ENCODE results near the gene CLSTN1. TPM values are rescaled to one million over a fixed set of nuclear protein-coding genes. Genes with fewer than 3 reads are reported as not detected.

Gene CLSTN1
- total and polyA plus RNA-seq, 2 of the 8 experiments (the other 6 are each of a cell fraction or from before 2014, with no cell fraction given) = 34.2 to 97.4 TPM

- Histone ChIP-seq H3K14ac (ENCODE audit: insufficient read length) (no peak overlapping the region), H2BK12ac (ENCODE audit: low read depth, low read length) (no peak overlapping the region), H3K79me2 (ENCODE audit: control insufficient read depth in 1 of 2, insufficient read depth in 2 of 2, low read length in 2 of 2) (peaks cover 3 to 50% of the 10 kb centered on the region in 2 experiments; a peak in 2 of 4 replicates), H3K79me1 (ENCODE audit: low read depth, low read length) (peaks cover 5% of the 10 kb centered on the region), H3K9me3 (ENCODE audit: insufficient read depth in 2 of 2, low read depth in 1 of 2, low read length in 1 of 2) (no peaks in the 10 kb centered on the region), H2BK15ac (ENCODE audit: low read length) (no peak overlapping the region), H3K23ac (ENCODE audit: insufficient read length) (no peak overlapping the region), H3K4ac (replicated peaks; ENCODE audit: insufficient read length, low read depth, low read length) (no peak overlapping the region), H3K18ac (ENCODE audit: extremely low read depth, low read length) (no peak overlapping the region), H4K20me1 (replicated peaks in 1 of 2; ENCODE audit: control insufficient read depth in 1 of 2, insufficient read depth in 2 of 2, low read length in 2 of 2) (peaks cover 0 to 10% of the 10 kb centered on the region in 2 experiments), H3K36me3 (ENCODE audit: control insufficient read depth in 2 of 4, insufficient read depth in 4 of 4, low read length in 3 of 4) (no peaks in the 10 kb centered on the region; a peak in 3 of 8 replicates), H3K23me2 (ENCODE audit: low read depth, low read length) (no peaks in the 10 kb centered on the region), H3K27me3 (replicated peaks in 1 of 4; ENCODE audit: control insufficient read depth in 3 of 4, extremely low read depth in 1 of 4, insufficient read depth in 3 of 4, low read length in 3 of 4) (no peaks in the 10 kb centered on the region), H3K56ac (replicated peaks; ENCODE audit: insufficient read length, low read depth, low read length) (no peak overlapping the region), H2AK5ac (ENCODE audit: low read depth, low read length) (no peak overlapping the region), H3K9ac (replicated peaks in 1 of 4; ENCODE audit: extremely low read depth in 1 of 4, low read depth in 3 of 4, low read length in 3 of 4) (no peak overlapping the region), H4K91ac (replicated peaks; ENCODE audit: insufficient read length, low read length) (no peak overlapping the region), H2BK20ac (ENCODE audit: low read length) (no peak overlapping the region), H3K4me3 (ENCODE audit: extremely low read depth in 1 of 4, insufficient read depth in 2 of 4, low read depth in 3 of 4, low read length in 4 of 4) (no peak overlapping the region), H3K4me2 (ENCODE audit: insufficient read depth in 1 of 2, low read depth in 2 of 2, low read length in 2 of 2) (no peak overlapping the region), H4K8ac (ENCODE audit: extremely low read depth, insufficient read depth, low read length) (no peak overlapping the region), H4K5ac (ENCODE audit: insufficient read length, low read depth, low read length) (no peak overlapping the region), H3K4me1 (replicated peaks in 1 of 4; ENCODE audit: control insufficient read depth in 3 of 4, insufficient read depth in 4 of 4, low read length in 3 of 4) (peaks cover 10 to 18% (median 12%) of the 10 kb centered on the region in 4 experiments), H2BK5ac (ENCODE audit: low read depth, low read length) (no peak overlapping the region), H2AFZ (ENCODE audit: low read length) (no peak overlapping the region), H3K27ac (ENCODE audit: low read depth, low read length) (no peak overlapping the region), H2BK120ac (replicated peaks; ENCODE audit: low read depth, low read length) (no peak overlapping the region)
- FAIRE-seq = no peak
- ChIA-PET POLR2A (ENCODE audit: partially characterized antibody) (no interaction called here), CTCF (ENCODE audit: partially characterized antibody) (interaction anchor here (0.6 to 2.3 kb wide), 6 partner anchors 9 to 202 kb away, joined by 3 to 9 read pairs (median 5); no protein-coding TSS in a partner anchor)
- WGBS, 2 experiments (ENCODE audit: extremely low coverage in 1 of 2, insufficient coverage in 1 of 2, insufficient read length in 1 of 2, insufficient replicate concordance in 2 of 2, low coverage in 1 of 2, low lambda C conversion rate in 2 of 2, missing lambda C conversion rate in 1 of 2) = 84% methylated on average over 3 of the region's 3 CpGs; no CpG with 5 or more reads in 1 of the 2 experiments
- DNase-seq (ENCODE audit: low read depth in 1 of 2, low spot score in 2 of 2) = no peak
- TF ChIP-seq SIX5 (IDR thresholded peaks at IDR 0.05; ENCODE audit: low read depth, low read length) (no peak), NRF1 (IDR thresholded peaks at IDR 0.05; ENCODE audit: low read depth, low read length) (no peak), CTBP2 (IDR thresholded peaks at IDR 0.05; ENCODE audit: borderline replicate concordance, insufficient read depth, insufficient read length, low read length) (no peak), FOSL1 (IDR thresholded peaks at IDR 0.05; ENCODE audit: insufficient read depth, low read depth, low read length) (no peak), SAP30 (IDR thresholded peaks at IDR 0.05; ENCODE audit: insufficient read depth, insufficient replicate concordance, low read length) (no peak), TCF12 (IDR thresholded peaks at IDR 0.05; ENCODE audit: low read depth, low read length) (no peak), EGR1 (IDR thresholded peaks at IDR 0.05; ENCODE audit: borderline replicate concordance, low read depth, low read length) (no peak), POLR2AphosphoS5 (IDR thresholded peaks at IDR 0.05; ENCODE audit: low read depth, low read length) (no peak), PHF8 (conservative IDR thresholded peaks at IDR 0.05; ENCODE audit: low read depth, low read length) (no peak), RFX5 (IDR thresholded peaks at IDR 0.05; ENCODE audit: borderline replicate concordance, low read depth, low read length) (no peak), GABPA (IDR thresholded peaks at IDR 0.05; ENCODE audit: borderline replicate concordance, insufficient read depth, low read length) (no peak), KDM5A (IDR thresholded peaks at IDR 0.05; ENCODE audit: low read length) (no peak), CREB1 (IDR thresholded peaks at IDR 0.05) (no peak), TAF1 (IDR thresholded peaks at IDR 0.05; ENCODE audit: low read depth, low read length) (no peak), JUND (IDR thresholded peaks at IDR 0.05; ENCODE audit: low read length) (no peak), SP4 (IDR thresholded peaks at IDR 0.05; ENCODE audit: low read length) (no peak)
Measured at GRCh38 chr1:9764550-9764949, 59.2 kb downstream of the CLSTN1 start.

Data from H1 (cell line).